Measurements from ENCODE around the gene TWF2.

TWF2 gene

GRCh38 chr3:52228751-52229291, 10.1 kb downstream of the TWF2 start:
- no peak overlapping the region for H3K27ac ChIP-seq (ENCODE audit: low read depth, low read length, poor library complexity, severe bottlenecking)
- no peaks in the 10 kb centered on the region for H4K20me1 ChIP-seq (ENCODE audit: insufficient read depth, low read length)
- TF ChIP-seq EZH2 (IDR thresholded peaks at IDR 0.05; ENCODE audit: borderline replicate concordance, low read length) (no peak), CTCF (IDR thresholded peaks at IDR 0.05; ENCODE audit: low read length) (no peak)
- H3K9me3 ChIP-seq (ENCODE audit: low read length), result no peaks in the 10 kb centered on the region
- no peak overlapping the region for H3K9ac ChIP-seq (ENCODE audit: low read length)
- peaks cover 5% of the 10 kb centered on the region; the same call in 1 of the 2 replicates for H3K79me2 ChIP-seq (ENCODE audit: insufficient read depth, low read length)
- peaks cover 45% of the 10 kb centered on the region for H3K4me1 ChIP-seq (ENCODE audit: insufficient read depth, low read length, severe bottlenecking)
- no peaks in the 10 kb centered on the region for H3K9me2 ChIP-seq (ENCODE audit: low read depth, low read length)
- no peaks in the 10 kb centered on the region for H3K27me3 ChIP-seq (ENCODE audit: insufficient read depth, low read length)
- no peak overlapping the region for H2AFZ ChIP-seq (ENCODE audit: low read length)
- no peak overlapping the region for H3K4me2 ChIP-seq (ENCODE audit: low read length)
- no peak overlapping the region for H3K4me3 ChIP-seq (ENCODE audit: low read depth, low read length, poor library complexity, severe bottlenecking)
- peaks cover 28% of the 10 kb centered on the region; the same call in 1 of the 2 replicates for H3K36me3 ChIP-seq (ENCODE audit: insufficient read depth, low read length)
- no peaks in the 10 kb centered on the region for H3F3A ChIP-seq (ENCODE audit: insufficient read depth, low read length)

GRCh38 chr3:52228266-52228665, 10.7 kb downstream of the TWF2 start:
- H3K9me3 ChIP-seq (ENCODE audit: low read length), result no peaks in the 10 kb centered on the region
- no peaks in the 10 kb centered on the region for H4K20me1 ChIP-seq (ENCODE audit: insufficient read depth, low read length)
- H3K4me2 ChIP-seq (ENCODE audit: low read length), result no peak overlapping the region
- H2AFZ ChIP-seq (ENCODE audit: low read length), result no peak overlapping the region
- no peak for TF ChIP-seq EZH2 (IDR thresholded peaks at IDR 0.05; ENCODE audit: borderline replicate concordance, low read length)
- TF ChIP-seq CTCF (IDR thresholded peaks at IDR 0.05; ENCODE audit: low read length), result no peak
- H3K36me3 ChIP-seq (ENCODE audit: insufficient read depth, low read length), result peaks cover 32% of the 10 kb centered on the region; the same call in 1 of the 2 replicates
- peaks cover 49% of the 10 kb centered on the region for H3K4me1 ChIP-seq (ENCODE audit: insufficient read depth, low read length, severe bottlenecking)
- H3F3A ChIP-seq (ENCODE audit: insufficient read depth, low read length), result no peaks in the 10 kb centered on the region
- no peaks in the 10 kb centered on the region for H3K9me2 ChIP-seq (ENCODE audit: low read depth, low read length)
- peaks cover 6% of the 10 kb centered on the region; the same call in 1 of the 2 replicates for H3K79me2 ChIP-seq (ENCODE audit: insufficient read depth, low read length)
- H3K9ac ChIP-seq (ENCODE audit: low read length), result no peak overlapping the region
- H3K4me3 ChIP-seq (ENCODE audit: low read depth, low read length, poor library complexity, severe bottlenecking), result no peak overlapping the region
- H3K27me3 ChIP-seq (ENCODE audit: insufficient read depth, low read length), result no peaks in the 10 kb centered on the region
- no peak overlapping the region for H3K27ac ChIP-seq (ENCODE audit: low read depth, low read length, poor library complexity, severe bottlenecking)

- Histone ChIP-seq H2AFZ (ENCODE audit: low read length) (no peak overlapping the region), H3K27me3 (ENCODE audit: insufficient read depth, low read length) (no peaks in the 10 kb centered on the region), H3K9me3 (ENCODE audit: low read length) (no peaks in the 10 kb centered on the region), H3F3A (ENCODE audit: insufficient read depth, low read length) (no peaks in the 10 kb centered on the region), H3K4me3 (ENCODE audit: low read depth, low read length, poor library complexity, severe bottlenecking) (no peak overlapping the region), H3K4me2 (ENCODE audit: low read length) (no peak overlapping the region), H3K36me3 (ENCODE audit: insufficient read depth, low read length) (peaks cover 36% of the 10 kb centered on the region; the same call in 1 of the 2 replicates), H3K4me1 (ENCODE audit: insufficient read depth, low read length, severe bottlenecking) (peaks cover 49% of the 10 kb centered on the region), H3K9me2 (ENCODE audit: low read depth, low read length) (no peaks in the 10 kb centered on the region), H3K27ac (ENCODE audit: low read depth, low read length, poor library complexity, severe bottlenecking) (peak overlapping the region; percentile 92), H3K79me2 (ENCODE audit: insufficient read depth, low read length) (peaks cover 6% of the 10 kb centered on the region; the same call in 1 of the 2 replicates), H3K9ac (ENCODE audit: low read length) (no peak overlapping the region), H4K20me1 (ENCODE audit: insufficient read depth, low read length) (no peaks in the 10 kb centered on the region)
- TF ChIP-seq EZH2 (IDR thresholded peaks at IDR 0.05; ENCODE audit: borderline replicate concordance, low read length), result no peak
- TF ChIP-seq CTCF (IDR thresholded peaks at IDR 0.05; ENCODE audit: low read length), result no peak
Observed at GRCh38 chr3:52227766-52228165, 11.2 kb downstream of the TWF2 start.

Measured in OCI-LY1 (cell line).